Uterus (tissue), 4 donors: ENCODE data around the gene MOV10L1. TPM values are rescaled to one million over a fixed set of nuclear protein-coding genes. Genes with fewer than 3 reads are reported as not detected.

Experiments used
- DNase-seq, 2 donors: peaks; one replicate each; pipeline ENCODE4 v3.0.0-alpha.2; 2019 to 2020
- H3K27ac ChIP-seq, 2 donors: fragments of 200-600 bp; sonication (generic); 1 replicate in 1 of 2; 2 replicates in 1 of 2; pipeline ENCODE4 v1.5.1; 2016 to 2018
- H3K27me3 ChIP-seq, 2 donors: fragments of 200-600 bp; sonication (generic); one replicate each; pipeline ENCODE4 v1.5.1; 2018 to 2019; ENCODE audit warnings: control low read depth in 1 of 2
- H3K36me3 ChIP-seq, 2 donors: fragments of 200-600 bp; sonication (generic); one replicate each; pipeline ENCODE4 v1.5.1; 2019; ENCODE audit warnings: control low read depth in 1 of 2
- H3K4me1 ChIP-seq, 2 donors: fragments of 200-600 bp; sonication (generic); one replicate each; pipeline ENCODE4 v1.5.1; 2018 to 2019; ENCODE audit warnings: control low read depth in 1 of 2
- H3K4me3 ChIP-seq, 2 donors: fragments of 200-600 bp; sonication (generic); 1 replicate in 1 of 2; 2 replicates in 1 of 2; pipeline ENCODE4 v1.5.1; 2018 to 2019; ENCODE audit warnings: mild to moderate bottlenecking in 1 of 2
- H3K9me3 ChIP-seq, 2 donors: fragments of 200-600 bp; sonication (generic); one replicate each; pipeline ENCODE4 v1.5.1; 2019; ENCODE audit warnings: control low read depth in 1 of 2
- CTCF ChIP-seq, 4 experiments: fragments of 200-600 bp in 2 of 4; fragments of 450-650 bp in 2 of 4; sonication (generic) in 2 of 4; IDR thresholded peaks; one replicate each; pipeline ENCODE4 v1.5.1; 2016 to 2019; ENCODE audit warnings: antibody characterized with exemption in 4 of 4, mild to moderate bottlenecking in 2 of 4, moderate library complexity in 1 of 4
- POLR2A ChIP-seq, 2 donors: fragments of 450-650 bp; IDR thresholded peaks; one replicate each; pipeline ENCODE4 v1.6.1; 2016; ENCODE audit warnings: antibody characterized with exemption in 2 of 2, mild to moderate bottlenecking in 1 of 2, moderate library complexity in 1 of 2
- intact Hi-C: fragments of 100-400 bp; cut with DNase I; formaldehyde crosslinking; loops from one replicate; pipeline ENCODE4 v1.15.1; 2023; ENCODE audit warnings: low total_unique reads
- total RNA-seq, 4 donors: library from RNA; depleted of rRNA in 3 of 4; stranded (reverse); fragments of >200 nt in 3 of 4; gene quantifications; one replicate each; pipeline versions ENCODE4 v1.1.0 to v1.2.4, GENCODE V29; 2014 to 2023
- donor health status: DM: yes; HTN: yes; CAD: no.

MOV10L1 gene
- total RNA-seq, 4 donors from 2014 or later = 1.8 to 3.4 TPM; not detected in 2

GRCh38 chr22:50071432-50072166 is 18.2 kb upstream of the MOV10L1 start:
- TF ChIP-seq CTCF (IDR thresholded peaks at IDR 0.05) = no peak
- TF ChIP-seq POLR2A (IDR thresholded peaks at IDR 0.05) = no peak
- Histone ChIP-seq H3K27me3 (no peaks in the 10 kb centered on the region), H3K4me1 (no peaks in the 10 kb centered on the region), H3K4me3 (no peak overlapping the region), H3K27ac (no peak overlapping the region), H3K9me3 (no peaks in the 10 kb centered on the region), H3K36me3 (no peaks in the 10 kb centered on the region)
- no peak for DNase-seq
- intact Hi-C loops = no loop called here

- no peaks in the 10 kb centered on the region for H3K27me3 ChIP-seq
- no peaks in the 10 kb centered on the region for H3K9me3 ChIP-seq
- DNase-seq = no peak
- intact Hi-C loops = no loop called here
- no peak overlapping the region for H3K4me3 ChIP-seq
- H3K27ac ChIP-seq = no peak overlapping the region
- no peaks in the 10 kb centered on the region for H3K36me3 ChIP-seq
- TF ChIP-seq POLR2A (IDR thresholded peaks at IDR 0.05) (no peak), CTCF (IDR thresholded peaks at IDR 0.05) (no peak)
- H3K4me1 ChIP-seq = no peaks in the 10 kb centered on the region
Measured at GRCh38 chr22:50072167-50072555, 17.6 kb upstream of the MOV10L1 start.

- TF ChIP-seq POLR2A (IDR thresholded peaks at IDR 0.05) (no peak), CTCF (IDR thresholded peaks at IDR 0.05) (no peak)
- intact Hi-C loops = no loop called here
- no peaks in the 10 kb centered on the region for H3K9me3 ChIP-seq
- H3K4me3 ChIP-seq = no peak overlapping the region
- no peaks in the 10 kb centered on the region for H3K27me3 ChIP-seq
- DNase-seq = no peak
- no peak overlapping the region for H3K27ac ChIP-seq
- no peaks in the 10 kb centered on the region for H3K36me3 ChIP-seq
- H3K4me1 ChIP-seq = no peaks in the 10 kb centered on the region
Measured at GRCh38 chr22:50072714-50073538, 16.9 kb upstream of the MOV10L1 start.

- TF ChIP-seq CTCF (IDR thresholded peaks at IDR 0.05) (no peak), POLR2A (IDR thresholded peaks at IDR 0.05) (no peak)
- no peaks in the 10 kb centered on the region for H3K9me3 ChIP-seq
- no peaks in the 10 kb centered on the region for H3K27me3 ChIP-seq
- no peak overlapping the region for H3K4me3 ChIP-seq
- no peak overlapping the region for H3K27ac ChIP-seq
- intact Hi-C loops = no loop called here
- no peak for DNase-seq
- no peaks in the 10 kb centered on the region for H3K36me3 ChIP-seq
- H3K4me1 ChIP-seq = no peaks in the 10 kb centered on the region
Measured at GRCh38 chr22:50074056-50074455, 15.8 kb upstream of the MOV10L1 start.
